NCI-H2227 treated with DMSO at 0.1 percent for 48 hours (cell line): ENCODE data around the gene CLPSL1.
A peak's percentile ranks its signal among the peaks of the same experiment; 100 is the strongest.
"Not testable (repeated sequence)": the region's sequence is repeated elsewhere in the genome, so short reads cannot be mapped to it uniquely, and the experiment has no call there.

Experiments used
- DNase-seq: peaks from one replicate; lab custom pipeline; 2025; lab: John Stamatoyannopoulos, UW

The CLPSL1 gene

GRCh38 chr6:35780719-35781118 lies at the start of gene CLPSL1:
Gene CLPSL1 (plus strand): TSS chr6:35781019. CDS start chr6:35781111, 92 bp downstream.
- DNase-seq, result no peak

- DNase-seq, result peak; percentile 92
Observed at GRCh38 chr6:35731414-35731735, 49.4 kb upstream of the CLPSL1 start.

GRCh38 chr6:35731736-35732532 lies 48.9 kb upstream of the CLPSL1 start:
- DNase-seq, result peak; percentile 93

GRCh38 chr6:35733633-35734032 lies 47.2 kb upstream of the CLPSL1 start:
- DNase-seq, result no peak

- not testable (repeated sequence) for DNase-seq
Observed at GRCh38 chr6:35734319-35734718, 46.5 kb upstream of the CLPSL1 start.

- no peak for DNase-seq
Observed at GRCh38 chr6:35735452-35735851, 45.4 kb upstream of the CLPSL1 start.

GRCh38 chr6:35736253-35736894 lies 44.4 kb upstream of the CLPSL1 start:
- DNase-seq, result no peak

- DNase-seq, result no peak
Observed at GRCh38 chr6:35736982-35737412, 43.8 kb upstream of the CLPSL1 start, which contains the start of gene ARMC12. Gene ARMC12 (plus strand): TSS chr6:35737032. CDS start chr6:35737109, 77 bp downstream.

GRCh38 chr6:35737413-35738211 lies 43.2 kb upstream of the CLPSL1 start:
- DNase-seq, result peak; percentile 89

- no peak for DNase-seq
Observed at GRCh38 chr6:35739645-35740524, 40.9 kb upstream of the CLPSL1 start.

GRCh38 chr6:35742842-35743241 lies 38.0 kb upstream of the CLPSL1 start:
- DNase-seq, result no peak

GRCh38 chr6:35745509-35745908 lies 35.3 kb upstream of the CLPSL1 start:
- no peak for DNase-seq

GRCh38 chr6:35746516-35746915 lies 34.3 kb upstream of the CLPSL1 start:
- no peak for DNase-seq

- no peak for DNase-seq
Observed at GRCh38 chr6:35747877-35748276, 32.9 kb upstream of the CLPSL1 start.

GRCh38 chr6:35750557-35750956 lies 30.3 kb upstream of the CLPSL1 start:
- no peak for DNase-seq

GRCh38 chr6:35751594-35751993 lies 29.2 kb upstream of the CLPSL1 start:
- DNase-seq, result no peak

GRCh38 chr6:35752330-35752729 lies 28.5 kb upstream of the CLPSL1 start:
- DNase-seq, result no peak

- no peak for DNase-seq
Observed at GRCh38 chr6:35754452-35755277, 26.2 kb upstream of the CLPSL1 start.

- DNase-seq, result no peak
Observed at GRCh38 chr6:35755278-35755924, 25.4 kb upstream of the CLPSL1 start.

- DNase-seq, result no peak
Observed at GRCh38 chr6:35757456-35758123, 23.2 kb upstream of the CLPSL1 start.
